Esophagus squamous epithelium (tissue), 5 donors: ENCODE results near the gene SMC1A. TPM values are rescaled to one million over a fixed set of nuclear protein-coding genes. Genes with fewer than 3 reads are reported as not detected.

Experiments
- DNase-seq: peaks from one replicate; lab custom pipeline; 2025; lab: John Stamatoyannopoulos, UW
- H3K27ac ChIP-seq, 4 donors: fragments of 200-600 bp; sonication (generic); one replicate each; pipeline ENCODE4 v1.5.1; 2016 to 2019; ENCODE audit warnings: mild to moderate bottlenecking in 1 of 4
- H3K27me3 ChIP-seq, 4 donors: fragments of 200-600 bp; sonication (generic); 1 replicate in 3 of 4; 2 replicates in 1 of 4; pipeline versions ENCODE4 v1.5.1 to v1.6.0; 2017 to 2021; ENCODE audit warnings: antibody characterized with exemption in 1 of 4
- H3K36me3 ChIP-seq, 3 donors: fragments of 200-600 bp; sonication (generic); one replicate each; pipeline ENCODE4 v1.5.1; 2016 to 2019
- H3K4me1 ChIP-seq, 3 donors: fragments of 200-600 bp; sonication (generic); one replicate each; pipeline ENCODE4 v1.5.1; 2017 to 2019
- H3K4me3 ChIP-seq, 4 donors: fragments of 200-600 bp; sonication (generic); 1 replicate in 3 of 4; 2 replicates in 1 of 4; pipeline ENCODE4 v1.5.1; 2016 to 2019; ENCODE audit warnings: mild to moderate bottlenecking in 2 of 4, moderate library complexity in 1 of 4
- H3K9me3 ChIP-seq, 3 donors: fragments of 200-600 bp; sonication (generic); one replicate each; pipeline ENCODE4 v1.5.1; 2016 to 2019
- POLR2A ChIP-seq, 4 donors: fragments of 450-650 bp; IDR thresholded peaks; one replicate each; pipeline ENCODE4 v1.6.1; 2017; ENCODE audit warnings: antibody characterized with exemption in 4 of 4, mild to moderate bottlenecking in 4 of 4, moderate library complexity in 3 of 4
- WGBS, 2 donors: methylation state at CpG; one replicate each; pipeline ENCODE4 v1.1.5; 2018; 5-methylcytosine and 5-hydroxymethylcytosine counted together
- intact Hi-C: fragments of 100-400 bp; cut with DNase I; formaldehyde crosslinking; loops from one replicate; pipeline ENCODE4 v1.15.0; 2022
- total RNA-seq, 4 donors: library from RNA; depleted of rRNA; stranded (reverse); fragments of >200 nt; gene quantifications; one replicate each; pipeline ENCODE4 v1.1.0, GENCODE V29; 2016
- TF ChIP-seq, protein P1 (sequence below), 6 experiments: fragments of 450-650 bp in 4 of 6; fragments of 200-600 bp in 2 of 6; sonication (generic) in 2 of 6; IDR thresholded peaks; one replicate each; pipeline ENCODE4 v1.5.1; 2016 to 2019; ENCODE audit warnings: antibody characterized with exemption in 6 of 6, mild to moderate bottlenecking in 4 of 6, moderate library complexity in 4 of 6
- donor health status: DM: yes; HTN: yes; CAD: no.

Gene SMC1A
- total RNA-seq, 4 donors from 2014 or later, result 24.4 to 35.4 (median 33.1) TPM

DNA sequence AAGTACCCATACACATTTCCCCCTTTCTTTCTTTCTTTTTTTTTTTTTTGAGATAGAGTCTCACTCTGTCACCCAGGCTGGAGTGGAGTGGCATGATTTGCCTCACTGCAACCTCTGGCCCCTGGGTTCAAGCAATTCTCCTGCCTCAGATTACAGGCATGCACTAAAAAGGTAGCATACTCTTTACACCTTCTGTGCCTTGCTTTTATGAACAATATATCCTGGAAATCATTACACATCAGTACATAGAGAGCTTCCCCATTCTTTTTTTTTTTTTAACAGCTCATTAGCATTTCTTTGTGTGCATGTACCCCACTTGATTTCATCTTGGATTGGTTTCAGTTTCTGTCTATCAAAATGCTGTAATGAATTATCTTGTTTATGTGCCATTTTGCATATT, 30.4 kb upstream of the SMC1A start:
- H3K4me3 ChIP-seq, result no peak overlapping the region
- H3K27ac ChIP-seq, result no peak overlapping the region
- intact Hi-C loops, result no loop called here
- no peaks in the 10 kb centered on the region for H3K9me3 ChIP-seq
- no peaks in the 10 kb centered on the region for H3K27me3 ChIP-seq
- no peaks in the 10 kb centered on the region for H3K36me3 ChIP-seq
- DNase-seq, result no peak
- H3K4me1 ChIP-seq, result no peaks in the 10 kb centered on the region
- no peak for TF ChIP-seq POLR2A (IDR thresholded peaks at IDR 0.05)
- TF ChIP-seq, protein P1, sequence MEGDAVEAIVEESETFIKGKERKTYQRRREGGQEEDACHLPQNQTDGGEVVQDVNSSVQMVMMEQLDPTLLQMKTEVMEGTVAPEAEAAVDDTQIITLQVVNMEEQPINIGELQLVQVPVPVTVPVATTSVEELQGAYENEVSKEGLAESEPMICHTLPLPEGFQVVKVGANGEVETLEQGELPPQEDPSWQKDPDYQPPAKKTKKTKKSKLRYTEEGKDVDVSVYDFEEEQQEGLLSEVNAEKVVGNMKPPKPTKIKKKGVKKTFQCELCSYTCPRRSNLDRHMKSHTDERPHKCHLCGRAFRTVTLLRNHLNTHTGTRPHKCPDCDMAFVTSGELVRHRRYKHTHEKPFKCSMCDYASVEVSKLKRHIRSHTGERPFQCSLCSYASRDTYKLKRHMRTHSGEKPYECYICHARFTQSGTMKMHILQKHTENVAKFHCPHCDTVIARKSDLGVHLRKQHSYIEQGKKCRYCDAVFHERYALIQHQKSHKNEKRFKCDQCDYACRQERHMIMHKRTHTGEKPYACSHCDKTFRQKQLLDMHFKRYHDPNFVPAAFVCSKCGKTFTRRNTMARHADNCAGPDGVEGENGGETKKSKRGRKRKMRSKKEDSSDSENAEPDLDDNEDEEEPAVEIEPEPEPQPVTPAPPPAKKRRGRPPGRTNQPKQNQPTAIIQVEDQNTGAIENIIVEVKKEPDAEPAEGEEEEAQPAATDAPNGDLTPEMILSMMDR (IDR thresholded peaks at IDR 0.05), result no peak

DNA sequence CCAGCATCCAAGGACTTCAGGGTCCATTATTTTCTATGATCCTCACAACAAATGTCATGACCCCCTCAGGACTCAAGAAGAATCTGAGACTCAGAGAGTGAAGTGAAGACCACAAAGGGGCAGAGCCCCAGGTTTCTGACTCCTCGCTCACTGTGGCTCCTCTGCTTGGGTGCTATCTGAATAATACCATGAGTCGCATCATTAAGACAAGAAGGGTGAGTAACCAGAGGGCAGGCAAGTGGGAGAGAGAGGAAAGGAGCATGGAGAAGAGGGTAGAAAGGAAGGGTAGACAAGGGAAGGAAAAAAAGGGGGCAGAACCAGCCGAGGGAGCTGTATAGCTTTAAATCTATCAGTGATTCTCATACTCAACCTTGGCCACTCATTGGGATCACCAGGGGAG, 27.2 kb upstream of the SMC1A start:
- DNase-seq, result no peak
- WGBS, 2 donors, result 78 to 86% methylated on average over 3 of the region's 3 CpGs
- no peaks in the 10 kb centered on the region for H3K4me1 ChIP-seq
- H3K9me3 ChIP-seq, result no peaks in the 10 kb centered on the region
- no peak overlapping the region for H3K27ac ChIP-seq
- no peaks in the 10 kb centered on the region for H3K27me3 ChIP-seq
- TF ChIP-seq POLR2A (IDR thresholded peaks at IDR 0.05), result no peak
- TF ChIP-seq, protein P1 (IDR thresholded peaks at IDR 0.05), result no peak
- intact Hi-C loops, result no loop called here
- H3K4me3 ChIP-seq, result no peak overlapping the region
- H3K36me3 ChIP-seq, result no peaks in the 10 kb centered on the region

DNA sequence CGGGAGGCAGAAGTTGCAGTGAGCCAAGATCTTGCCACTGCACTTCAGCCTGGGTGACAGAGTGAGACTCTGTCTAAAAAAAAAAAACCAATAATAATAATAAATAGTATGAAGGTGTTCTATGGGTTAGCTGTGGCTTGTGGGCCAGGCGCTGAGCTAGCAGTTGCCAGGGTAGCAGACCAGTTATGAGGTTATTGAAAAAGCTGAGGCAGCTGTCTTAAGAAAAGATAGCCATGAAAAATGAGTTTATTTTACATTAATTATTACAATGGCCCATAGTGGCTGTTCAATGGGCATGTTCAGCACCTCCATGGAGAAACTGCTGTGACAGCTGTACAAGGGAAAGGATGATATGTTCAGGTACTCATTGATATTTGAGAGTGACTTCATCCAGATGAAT, 25.0 kb upstream of the SMC1A start:
- H3K27me3 ChIP-seq, result no peaks in the 10 kb centered on the region
- H3K4me1 ChIP-seq, result no peaks in the 10 kb centered on the region
- TF ChIP-seq, protein P1 (IDR thresholded peaks at IDR 0.05), result no peak
- TF ChIP-seq POLR2A (IDR thresholded peaks at IDR 0.05), result no peak
- WGBS, 2 donors, result 72 to 96% methylated on average over 2 of the region's 2 CpGs
- no peak for DNase-seq
- H3K27ac ChIP-seq, result no peak overlapping the region
- no peak overlapping the region for H3K4me3 ChIP-seq
- no peaks in the 10 kb centered on the region for H3K9me3 ChIP-seq
- no peaks in the 10 kb centered on the region for H3K36me3 ChIP-seq
- intact Hi-C loops, result no loop called here

DNA sequence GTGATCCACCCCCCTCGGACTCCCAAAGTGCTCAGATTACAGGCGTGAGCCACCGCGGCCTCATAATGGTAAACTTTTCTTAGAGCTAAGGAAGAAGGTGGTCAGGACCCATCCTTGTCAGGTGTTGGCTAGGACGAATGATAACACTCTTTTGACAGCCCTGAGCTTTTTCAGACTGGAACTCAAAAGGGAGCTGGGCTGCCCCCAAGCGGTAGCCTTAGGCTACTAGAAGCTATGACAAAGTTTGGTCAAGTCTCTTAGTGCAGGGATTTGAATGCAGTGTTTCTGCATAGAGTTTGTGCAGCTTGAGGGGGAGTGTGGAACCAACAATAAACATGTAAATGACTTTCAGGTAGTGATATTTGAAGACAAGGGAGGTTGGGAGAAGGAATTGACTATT, 23.5 kb upstream of the SMC1A start:
- WGBS, 2 donors, result 24% methylated on average over 5 of the region's 6 CpGs; no CpG with 5 or more reads in 1 of the 2 donors
- Histone ChIP-seq H3K4me3 (no peak overlapping the region), H3K9me3 (no peaks in the 10 kb centered on the region), H3K27ac (no peak overlapping the region), H3K4me1 (peaks cover 3 to 14% (median 7%) of the 10 kb centered on the region in 3 donors), H3K27me3 (no peaks in the 10 kb centered on the region), H3K36me3 (no peaks in the 10 kb centered on the region)
- intact Hi-C loops, result no loop called here
- TF ChIP-seq, protein P1 (IDR thresholded peaks at IDR 0.05), result peak in 5 of 6 experiments; percentile 13 to 50 (median 24)
- TF ChIP-seq POLR2A (IDR thresholded peaks at IDR 0.05), result no peak
- DNase-seq, result no peak

DNA sequence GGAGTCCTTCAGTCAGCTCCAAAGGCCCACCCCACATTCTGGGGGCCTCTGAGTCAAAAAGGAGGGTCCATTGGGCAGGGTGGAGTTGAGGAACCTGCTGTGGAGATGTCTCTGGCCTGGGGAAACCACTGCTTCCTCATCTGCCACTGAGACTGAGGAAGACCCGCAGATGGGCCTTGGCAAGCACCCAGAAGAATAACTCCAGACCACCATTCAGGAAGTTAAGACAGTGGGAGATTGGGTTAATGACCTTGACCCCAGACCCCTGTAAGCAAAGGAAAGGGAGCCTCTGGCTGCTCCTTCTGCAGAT, 19.8 kb upstream of the SMC1A start:
- DNase-seq, result no peak
- intact Hi-C loops, result no loop called here
- peak overlapping the region in 3 of 4 donors; percentile 42 to 60 (median 42) for H3K4me3 ChIP-seq
- peaks cover 5 to 29% (median 13%) of the 10 kb centered on the region in 3 donors for H3K4me1 ChIP-seq
- H3K27ac ChIP-seq, result peak overlapping the region; percentile 86 to 91 (median 89)
- no peaks in the 10 kb centered on the region for H3K36me3 ChIP-seq
- WGBS, 2 donors, result 40% methylated on average over 1 of the region's 1 CpG; no CpG with 5 or more reads in 1 of the 2 donors
- H3K9me3 ChIP-seq, result no peaks in the 10 kb centered on the region
- H3K27me3 ChIP-seq, result peaks cover 0 to 2% (median 0%) of the 10 kb centered on the region in 4 donors
- TF ChIP-seq, protein P1 (IDR thresholded peaks at IDR 0.05), result no peak
- no peak for TF ChIP-seq POLR2A (IDR thresholded peaks at IDR 0.05)
